Large intestine (tissue), 12 donors: ENCODE measurements around the gene NUP37. TPM values are rescaled to one million over a fixed set of nuclear protein-coding genes. Genes with fewer than 3 reads are reported as not detected.
"Not testable (repeated sequence)": the region's sequence is repeated elsewhere in the genome, so short reads cannot be mapped to it uniquely, and the experiment has no call there.

Experiments used
- DNase-seq, 2 donors: peaks; one replicate each; pipeline versions ENCODE4 v3.0.0 to v3.0.0-alpha.2; 2013
- H3K27ac ChIP-seq: one replicate; pipeline ENCODE4 v1.5.1; 2013; ENCODE audit warnings: low read length
- H3K27me3 ChIP-seq: 2 replicates; pipeline ENCODE4 v1.6.1; 2013; ENCODE audit warnings: low read length; ENCODE audit not compliant: control insufficient read depth, insufficient read depth
- H3K36me3 ChIP-seq: 2 replicates; pipeline ENCODE4 v1.6.1; 2013; ENCODE audit warnings: low read length; ENCODE audit not compliant: control insufficient read depth, insufficient read depth
- H3K4me1 ChIP-seq: one replicate; pipeline ENCODE4 v1.6.1; 2013; ENCODE audit warnings: low read length; ENCODE audit not compliant: control insufficient read depth, insufficient read depth
- H3K4me3 ChIP-seq: one replicate; pipeline ENCODE4 v1.5.1; 2013; ENCODE audit warnings: low read length
- H3K9me3 ChIP-seq: one replicate; pipeline ENCODE4 v1.6.1; 2013; ENCODE audit warnings: mild to moderate bottlenecking, low read depth, low read length, moderate library complexity; ENCODE audit not compliant: control insufficient read depth
- WGBS: methylation state at CpG from one replicate; pipeline ENCODE4 v1.1.5; 2013; ENCODE audit warnings: low lambda C conversion rate; ENCODE audit not compliant: insufficient coverage; 5-methylcytosine and 5-hydroxymethylcytosine counted together
- long read RNA-seq, 11 donors: transcript quantifications; one replicate each; lab custom pipeline, GENCODE V29; 2026
- polyA plus RNA-seq: library from polyadenylated mRNA; unstranded; fragments of 120-200 nt; gene quantifications from one replicate; pipeline ENCODE4 v1.2.1, GENCODE V29; 2013

Gene NUP37
- polyA plus RNA-seq: 27.2 TPM
- long read RNA-seq, donor 1, transcript NUP37-209 (10 exons, 2,372 nt): major isoform, 5 of 13 reads
- long read RNA-seq, donor 1, partial matches to known transcripts: 6 of 13 reads
- long read RNA-seq, donor 1, other reads (novel, unspliced or antisense): 0 of 13 reads
- long read RNA-seq, donor 2, transcript NUP37-209 (10 exons, 2,372 nt): major isoform, 11 of 22 reads
- long read RNA-seq, donor 2, partial matches to known transcripts: 8 of 22 reads
- long read RNA-seq, donor 2, other reads (novel, unspliced or antisense): 0 of 22 reads
- long read RNA-seq, donor 3: 0 reads
- long read RNA-seq, donor 4, partial matches to known transcripts: 0 of 3 reads
- long read RNA-seq, donor 4, other reads (novel, unspliced or antisense): 0 of 3 reads
- long read RNA-seq, donor 5, partial matches to known transcripts: 0 of 5 reads
- long read RNA-seq, donor 5, other reads (novel, unspliced or antisense): 0 of 5 reads
- long read RNA-seq, donor 6, transcript NUP37-209 (10 exons, 2,372 nt): major isoform, 9 of 15 reads
- long read RNA-seq, donor 6, partial matches to known transcripts: 5 of 15 reads
- long read RNA-seq, donor 6, other reads (novel, unspliced or antisense): 0 of 15 reads
- long read RNA-seq, donor 7, partial matches to known transcripts: 5 of 12 reads
- long read RNA-seq, donor 7, other reads (novel, unspliced or antisense): 0 of 12 reads
- long read RNA-seq, donor 8, transcript NUP37-209 (10 exons, 2,372 nt): major isoform, 9 of 22 reads
- long read RNA-seq, donor 8, partial matches to known transcripts: 13 of 22 reads
- long read RNA-seq, donor 8, other reads (novel, unspliced or antisense): 0 of 22 reads
- long read RNA-seq, donor 9, transcript NUP37-209 (10 exons, 2,372 nt): major isoform, 8 of 18 reads
- long read RNA-seq, donor 9, partial matches to known transcripts: 8 of 18 reads
- long read RNA-seq, donor 9, other reads (novel, unspliced or antisense): 0 of 18 reads
- long read RNA-seq, donor 10, transcript NUP37-209 (10 exons, 2,372 nt): major isoform, 9 of 20 reads
- long read RNA-seq, donor 10, partial matches to known transcripts: 8 of 20 reads
- long read RNA-seq, donor 10, other reads (novel, unspliced or antisense): 0 of 20 reads
- long read RNA-seq, donor 11, transcript NUP37-209 (10 exons, 2,372 nt): major isoform, 5 of 7 reads
- long read RNA-seq, donor 11, partial matches to known transcripts: 0 of 7 reads
- long read RNA-seq, donor 11, other reads (novel, unspliced or antisense): 0 of 7 reads

- DNase-seq: peak; percentile 82 to 92
- H3K27ac ChIP-seq: peak within 1 kb of the TSS; percentile 77
- peak within 1 kb of the TSS; percentile 73 for H3K4me3 ChIP-seq
- peaks cover 4% of the 10 kb centered on the region for H3K36me3 ChIP-seq
- WGBS: no CpG with 5 or more reads among the region's 62 CpGs
- no peaks in the 10 kb centered on the region for H3K27me3 ChIP-seq
- no peaks in the 10 kb centered on the region for H3K9me3 ChIP-seq
- peaks cover 8% of the 10 kb centered on the region for H3K4me1 ChIP-seq
Observed at GRCh38 chr12:102119674-102120563, at the start of gene NUP37, which contains the start of gene PARPBP. Gene NUP37 (minus strand): TSS chr12:102120114. CDS start chr12:102118518, 1,596 bp downstream. Gene PARPBP (plus strand): TSS chr12:102120183. CDS start chr12:102123889, 3,706 bp downstream.

GRCh38 chr12:102167821-102168604, 48.1 kb upstream of the NUP37 start:
- Histone ChIP-seq H3K4me1 (no peaks in the 10 kb centered on the region), H3K27me3 (no peaks in the 10 kb centered on the region), H3K9me3 (no peaks in the 10 kb centered on the region), H3K36me3 (no peaks in the 10 kb centered on the region), H3K4me3 (no peak overlapping the region), H3K27ac (no peak overlapping the region)
- no peak for DNase-seq

GRCh38 chr12:102163383-102163782, 43.5 kb upstream of the NUP37 start:
- no peaks in the 10 kb centered on the region for H3K9me3 ChIP-seq
- no peaks in the 10 kb centered on the region for H3K4me1 ChIP-seq
- H3K27ac ChIP-seq: no peak overlapping the region
- DNase-seq: no peak
- no peaks in the 10 kb centered on the region for H3K36me3 ChIP-seq
- no peaks in the 10 kb centered on the region for H3K27me3 ChIP-seq
- no peak overlapping the region for H3K4me3 ChIP-seq
- WGBS: 100% methylated on average over 1 of the region's 1 CpG

GRCh38 chr12:102155206-102155605, 35.3 kb upstream of the NUP37 start:
- WGBS: no CpG with 5 or more reads among the region's 3 CpGs
- not testable (repeated sequence) for DNase-seq, H3K27me3 ChIP-seq, H3K27ac ChIP-seq, H3K4me3 ChIP-seq, H3K36me3 ChIP-seq, H3K9me3 ChIP-seq, H3K4me1 ChIP-seq

- not testable (repeated sequence) for H3K4me3 ChIP-seq, H3K9me3 ChIP-seq, H3K27ac ChIP-seq, H3K36me3 ChIP-seq, H3K27me3 ChIP-seq, H3K4me1 ChIP-seq, DNase-seq
- no CpG with 5 or more reads among the region's 4 CpGs for WGBS
Observed at GRCh38 chr12:102147062-102147587, 27.2 kb upstream of the NUP37 start.

GRCh38 chr12:102144221-102144620, 24.3 kb upstream of the NUP37 start:
- Histone ChIP-seq H3K27me3 (no peaks in the 10 kb centered on the region), H3K27ac (no peak overlapping the region), H3K4me3 (no peak overlapping the region), H3K9me3 (no peaks in the 10 kb centered on the region), H3K4me1 (no peaks in the 10 kb centered on the region), H3K36me3 (no peaks in the 10 kb centered on the region)
- no peak for DNase-seq
- 30% methylated on average over 1 of the region's 1 CpG for WGBS

- no CpG with 5 or more reads among the region's 11 CpGs for WGBS
- H3K36me3 ChIP-seq, H3K4me1 ChIP-seq, H3K4me3 ChIP-seq, H3K27me3 ChIP-seq, DNase-seq, H3K9me3 ChIP-seq, H3K27ac ChIP-seq: not testable (repeated sequence)
Observed at GRCh38 chr12:102142866-102143373, 23.0 kb upstream of the NUP37 start.

GRCh38 chr12:102137619-102138018, 17.7 kb upstream of the NUP37 start:
- not testable (repeated sequence) for H3K27me3 ChIP-seq, H3K36me3 ChIP-seq, DNase-seq, H3K9me3 ChIP-seq, H3K27ac ChIP-seq, H3K4me1 ChIP-seq, H3K4me3 ChIP-seq
- no CpG with 5 or more reads among the region's 8 CpGs for WGBS

- H3K9me3 ChIP-seq, DNase-seq, H3K4me3 ChIP-seq, H3K27ac ChIP-seq, H3K36me3 ChIP-seq, H3K4me1 ChIP-seq, H3K27me3 ChIP-seq: not testable (repeated sequence)
- no CpG with 5 or more reads among the region's 2 CpGs for WGBS
Observed at GRCh38 chr12:102131442-102131841, 11.5 kb upstream of the NUP37 start.
